Stimulated activated naive CD4-positive, alpha-beta T cell (primary cell): ENCODE results near the gene CDK10.
"Not testable (repeated sequence)": the region's sequence is repeated elsewhere in the genome, so short reads cannot be mapped to it uniquely, and the experiment has no call there.

Source experiments
- DNase-seq, 6 experiments: peaks; one replicate each; lab custom pipeline; 2025; lab: John Stamatoyannopoulos, UW

Gene CDK10

DNA sequence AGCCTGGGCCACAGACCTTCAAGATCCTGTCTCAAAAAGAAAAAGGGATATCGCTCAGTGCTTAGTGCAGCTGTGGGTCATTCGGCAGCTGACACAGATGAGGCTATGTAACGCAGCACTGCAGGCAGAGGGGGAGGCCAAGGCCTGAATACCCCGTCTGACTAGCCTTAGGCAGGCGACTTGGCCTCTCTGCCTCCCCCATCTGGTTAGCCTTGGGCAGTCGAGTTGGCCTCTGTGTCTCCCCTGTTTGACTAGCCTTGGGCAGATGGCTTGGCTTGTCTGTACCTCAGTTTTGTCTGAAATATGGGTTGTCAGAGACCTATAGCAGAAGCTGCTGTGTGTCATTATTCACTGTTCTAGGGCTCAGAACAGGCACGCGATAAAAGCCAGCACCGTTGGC lies 18.9 kb upstream of the CDK10 start:
- DNase-seq = no peak

GRCh38 chr16:89668790-89669158 lies 17.7 kb upstream of the CDK10 start:
- DNase-seq = no peak

DNA sequence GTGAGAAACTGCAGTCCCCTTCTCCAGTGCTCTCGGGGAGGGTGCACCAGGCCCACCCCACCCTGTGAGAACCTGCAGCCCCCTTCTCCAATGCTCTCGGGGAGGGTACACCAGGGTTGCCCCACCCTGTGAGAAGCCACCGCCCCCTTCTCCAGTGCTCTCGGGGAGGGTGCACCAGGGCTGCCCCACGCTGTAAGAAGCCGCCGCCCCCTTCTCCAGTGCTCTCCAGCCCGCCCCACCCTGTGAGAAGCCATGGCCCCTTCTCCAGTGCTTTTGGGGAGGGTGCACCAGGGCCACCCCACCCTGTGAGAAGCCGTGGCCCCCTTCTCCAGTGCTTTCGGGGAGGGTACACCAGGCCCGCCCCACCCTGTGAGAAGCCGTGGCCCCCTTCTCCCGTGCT lies 16.7 kb upstream of the CDK10 start:
- no peak for DNase-seq

- no peak for DNase-seq
Measured at GRCh38 chr16:89670496-89671431, 15.7 kb upstream of the CDK10 start.

GRCh38 chr16:89671565-89671964 lies 14.9 kb upstream of the CDK10 start:
- not testable (repeated sequence) for DNase-seq

DNA sequence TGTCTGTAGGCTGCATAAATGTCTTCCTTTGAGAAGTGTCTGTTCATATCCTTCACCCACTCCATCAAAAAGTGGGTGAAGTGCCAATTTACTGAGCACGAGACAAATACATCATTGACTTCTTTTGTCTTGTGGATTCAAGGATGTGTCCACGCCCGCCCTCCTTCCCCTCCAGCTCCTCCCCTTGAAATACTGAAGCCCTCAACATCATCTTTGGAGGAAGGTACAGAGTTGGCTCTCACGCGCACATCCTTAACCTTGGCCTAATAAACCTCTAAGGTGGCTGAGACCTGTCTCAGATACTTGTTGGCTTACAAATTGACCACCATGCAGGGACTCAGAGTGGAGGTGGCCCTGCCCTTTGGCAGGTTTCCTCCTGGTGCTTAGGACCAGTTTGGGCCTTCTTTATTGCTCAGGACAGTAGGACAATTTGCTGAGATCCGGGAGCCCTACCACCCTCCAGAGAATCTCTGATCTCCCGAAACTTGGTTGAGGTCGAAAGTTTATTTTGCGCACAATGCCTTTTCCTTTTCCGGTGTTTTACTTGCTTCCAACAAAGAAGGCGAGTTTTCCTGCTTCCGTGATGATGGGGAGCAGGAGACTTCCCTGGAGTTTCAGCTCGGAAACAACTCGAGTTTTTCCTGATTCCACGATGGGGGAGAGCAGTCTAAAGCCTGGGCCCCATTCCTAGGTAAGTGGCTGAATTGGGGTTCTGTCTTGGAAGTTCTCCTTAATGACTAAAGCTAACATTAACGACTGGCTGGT lies 14.1 kb upstream of the CDK10 start:
- no peak for DNase-seq

GRCh38 chr16:89678258-89678657 lies 8.2 kb upstream of the CDK10 start:
- no peak for DNase-seq

- DNase-seq = no peak
Measured at GRCh38 chr16:89685916-89686315, 573 bp upstream of the CDK10 start.

- DNase-seq = no peak
Measured at GRCh38 chr16:89687092-89687940, 827 bp downstream of the CDK10 start.

DNA sequence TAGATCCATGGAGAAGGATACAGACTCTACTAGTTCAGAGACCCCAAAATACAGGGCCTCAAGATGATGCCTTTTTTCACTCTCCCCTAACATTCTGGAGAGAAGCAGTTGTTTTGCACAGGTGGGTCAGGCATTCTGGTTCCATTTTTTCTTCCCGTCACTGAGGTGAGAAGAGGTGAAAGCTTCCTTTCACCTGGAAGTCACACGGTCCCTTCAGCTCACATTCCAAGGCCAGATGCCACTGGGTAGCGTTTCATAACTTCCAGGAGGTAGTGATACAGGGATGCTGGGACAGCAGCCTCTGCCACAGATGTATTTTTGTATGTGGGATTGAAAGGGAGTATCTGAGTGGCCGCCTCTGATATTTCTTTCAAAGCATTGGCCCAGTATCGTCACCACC lies 1.9 kb downstream of the CDK10 start:
- no peak for DNase-seq

DNA sequence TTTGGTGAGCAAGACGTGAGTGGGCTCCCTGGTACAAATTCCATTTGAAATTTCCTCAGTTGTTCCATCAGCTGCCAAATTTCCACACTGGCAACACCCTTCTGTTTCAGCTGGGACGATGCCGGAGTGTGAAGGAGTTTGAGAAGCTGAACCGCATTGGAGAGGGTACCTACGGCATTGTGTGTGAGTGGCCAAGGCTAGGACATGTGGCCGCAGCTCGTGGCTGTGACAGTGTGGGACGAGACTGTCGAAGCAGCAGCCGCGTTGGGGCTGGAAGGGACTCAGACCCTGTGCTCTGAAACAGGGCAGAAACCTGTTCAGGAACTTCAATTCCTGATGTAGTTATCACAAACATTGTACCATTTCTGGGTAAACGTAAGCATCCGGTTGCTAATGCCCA lies 2.7 kb downstream of the CDK10 start:
- DNase-seq = no peak

- not testable (repeated sequence) for DNase-seq
Measured at GRCh38 chr16:89689621-89690020, 3.1 kb downstream of the CDK10 start.

DNA sequence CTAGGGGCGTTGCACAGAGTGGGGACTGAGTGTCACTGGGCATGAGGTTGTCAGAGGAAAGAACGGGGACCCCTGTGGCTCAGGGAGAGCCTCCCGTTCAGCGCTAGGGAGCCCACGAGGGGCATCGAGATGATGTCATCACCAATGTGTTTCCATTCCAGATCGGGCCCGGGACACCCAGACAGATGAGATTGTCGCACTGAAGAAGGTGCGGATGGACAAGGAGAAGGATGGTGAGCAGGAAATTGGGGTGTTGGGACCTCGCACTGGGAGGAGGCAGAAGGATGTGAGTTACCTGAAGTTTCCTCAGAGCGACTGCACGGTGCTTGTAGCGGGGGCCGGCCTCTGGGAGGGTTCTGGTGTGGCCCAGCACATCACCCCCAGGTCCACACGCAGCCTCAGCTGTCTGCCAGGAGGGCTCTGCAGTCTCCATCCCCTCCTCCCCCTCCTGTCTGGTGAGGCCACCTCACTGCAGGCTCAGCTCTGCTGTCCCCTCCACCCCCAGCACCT lies 4.0 kb downstream of the CDK10 start:
- DNase-seq = no peak

GRCh38 chr16:89691231-89691985 lies 4.9 kb downstream of the CDK10 start:
- DNase-seq = no peak

DNA sequence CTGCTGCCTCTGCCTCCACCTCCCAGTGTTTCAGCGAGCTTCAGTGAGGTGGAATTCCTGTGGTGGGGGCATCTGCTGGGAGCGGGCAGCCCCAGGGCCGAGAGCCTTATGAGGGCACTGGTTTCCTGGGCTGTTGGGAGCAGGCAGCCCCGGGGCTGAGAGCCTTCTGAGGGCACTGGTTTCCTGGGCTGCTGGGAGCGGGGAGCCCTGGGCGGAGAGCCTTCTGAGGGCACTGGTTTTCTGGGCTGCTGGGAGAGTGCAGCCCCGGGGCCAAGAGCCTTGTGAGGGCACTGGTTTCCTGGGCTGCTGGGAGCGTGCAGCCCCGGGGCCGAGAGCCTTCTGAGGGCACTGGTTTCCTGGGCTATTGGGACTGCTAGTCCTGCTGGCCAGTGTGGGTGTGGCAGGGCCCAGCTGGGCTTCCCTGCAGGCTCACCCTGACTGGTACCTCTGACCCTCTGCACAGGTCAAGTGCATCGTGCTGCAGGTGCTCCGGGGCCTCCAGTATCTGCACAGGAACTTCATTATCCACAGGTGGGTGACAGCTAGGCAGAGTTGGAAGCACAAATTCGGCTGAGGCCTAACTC lies 5.6 kb downstream of the CDK10 start:
- DNase-seq = no peak

DNA sequence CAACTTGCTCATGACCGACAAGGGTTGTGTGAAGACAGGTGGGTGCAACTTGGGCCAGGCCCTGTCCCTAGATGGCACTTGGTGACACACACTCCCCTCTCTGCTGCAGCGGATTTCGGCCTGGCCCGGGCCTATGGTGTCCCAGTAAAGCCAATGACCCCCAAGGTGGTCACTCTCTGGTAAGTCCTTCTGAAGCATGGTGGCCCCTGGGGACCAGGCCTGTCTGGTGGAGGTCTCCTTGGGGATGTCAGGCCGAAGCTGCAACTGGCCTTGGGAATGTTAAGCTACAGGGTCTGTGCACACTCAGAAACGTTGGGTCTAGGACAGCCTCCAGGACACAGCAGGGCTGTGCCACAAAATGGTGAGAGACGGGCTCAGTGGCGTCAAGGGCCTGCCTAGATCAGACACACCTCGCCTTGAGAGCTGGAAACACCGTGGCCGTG lies 6.8 kb downstream of the CDK10 start:
- no peak for DNase-seq

DNA sequence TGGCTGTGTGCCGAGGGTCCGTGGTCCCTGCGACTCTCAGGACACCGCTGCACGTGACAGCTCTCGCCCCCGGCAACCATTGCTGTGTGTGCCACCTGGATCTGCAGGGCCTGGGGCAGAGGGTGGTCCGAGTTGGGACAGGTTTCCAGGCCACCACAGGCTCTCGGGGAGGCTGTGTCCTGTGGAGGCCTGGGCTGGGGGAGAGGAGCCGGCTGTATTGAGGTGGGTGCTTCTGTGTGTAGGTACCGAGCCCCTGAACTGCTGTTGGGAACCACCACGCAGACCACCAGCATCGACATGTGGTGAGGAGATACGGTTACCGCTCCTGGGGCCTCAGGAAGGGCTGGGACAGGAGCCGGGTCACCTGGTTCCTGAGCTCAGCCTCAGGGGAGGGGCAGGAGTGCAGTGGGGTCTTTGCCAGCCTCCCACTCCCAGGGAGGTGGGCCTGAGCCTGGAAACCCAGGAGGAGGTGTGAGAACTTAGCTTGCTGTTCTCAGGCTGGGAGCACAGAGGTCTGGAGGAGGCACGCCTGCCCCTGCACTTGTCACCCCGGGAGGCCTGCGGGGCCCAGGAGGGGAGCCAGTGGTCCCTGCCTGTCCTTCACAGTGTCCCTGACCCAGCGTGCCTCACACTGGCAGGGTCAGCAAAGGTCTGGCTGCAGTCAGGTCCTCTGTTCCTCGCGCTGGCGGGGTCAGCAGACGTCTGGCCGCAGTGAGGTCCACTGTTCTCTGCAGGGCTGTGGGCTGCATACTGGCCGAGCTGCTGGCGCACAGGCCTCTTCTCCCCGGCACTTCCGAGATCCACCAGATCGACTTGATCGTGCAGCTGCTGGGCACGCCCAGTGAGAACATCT lies 7.7 kb downstream of the CDK10 start:
- DNase-seq = no peak

DNA sequence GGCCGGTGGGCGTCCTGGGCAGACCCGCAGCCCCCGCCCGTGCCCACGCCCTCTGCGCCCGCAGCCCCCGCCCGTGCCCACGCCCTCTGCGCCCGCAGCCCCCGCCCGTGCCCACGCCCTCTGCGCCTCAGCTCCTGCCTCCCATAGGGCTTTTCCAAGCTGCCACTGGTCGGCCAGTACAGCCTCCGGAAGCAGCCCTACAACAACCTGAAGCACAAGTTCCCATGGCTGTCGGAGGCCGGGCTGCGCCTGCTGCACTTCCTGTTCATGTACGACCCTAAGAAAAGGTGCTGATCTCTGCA lies 8.2 kb downstream of the CDK10 start:
- DNase-seq = not testable (repeated sequence)

GRCh38 chr16:89695086-89695874 lies 8.8 kb downstream of the CDK10 start:
- no peak for DNase-seq
